Measurements from ENCODE around the gene RERG.

- TF ChIP-seq CTCF (conservative IDR thresholded peaks at IDR 0.05; ENCODE audit: low read depth, low read length) (no peak), EZH2 (IDR thresholded peaks at IDR 0.05; ENCODE audit: borderline replicate concordance, low read depth, low read length, poor library complexity, severe bottlenecking) (no peak)
Measured at GRCh38 chr12:15230137-15230536, 8.9 kb upstream of the RERG start.

All from A673 (cell line).